Testis (tissue), 3 donors: ENCODE data around the gene THAP8. TPM values are rescaled to one million over a fixed set of nuclear protein-coding genes. Genes with fewer than 3 reads are reported as not detected.

Source experiments
- DNase-seq: peaks from one replicate; pipeline ENCODE4 v3.0.0-alpha.2; 2019
- H3K27ac ChIP-seq, 2 donors: fragments of 200-600 bp; sonication (generic); one replicate each; pipeline ENCODE4 v1.5.1; 2019
- H3K27me3 ChIP-seq: fragments of 200-600 bp; sonication (generic); one replicate; pipeline ENCODE4 v1.5.1; 2019
- H3K36me3 ChIP-seq: fragments of 200-600 bp; sonication (generic); one replicate; pipeline ENCODE4 v1.5.1; 2017; ENCODE audit warnings: low read depth; ENCODE audit errors: missing control alignments
- H3K4me1 ChIP-seq: fragments of 200-600 bp; sonication (generic); one replicate; pipeline ENCODE4 v1.5.1; 2019
- H3K4me3 ChIP-seq, 2 donors: fragments of 200-600 bp; sonication (generic); one replicate each; pipeline ENCODE4 v1.5.1; 2017 to 2019
- H3K9me3 ChIP-seq: fragments of 200-600 bp; sonication (generic); one replicate; pipeline ENCODE4 v1.5.1; 2017
- CTCF ChIP-seq, 3 experiments: fragments of 450-650 bp in 2 of 3; fragments of 200-600 bp in 1 of 3; sonication (generic) in 1 of 3; IDR thresholded peaks; one replicate each; pipeline ENCODE4 v1.5.1; 2016 to 2019; ENCODE audit warnings: antibody characterized with exemption in 3 of 3, mild to moderate bottlenecking in 2 of 3, moderate library complexity in 1 of 3
- POLR2A ChIP-seq: fragments of 450-650 bp; IDR thresholded peaks from one replicate; pipeline ENCODE4 v1.6.1; 2017; ENCODE audit warnings: antibody characterized with exemption, mild to moderate bottlenecking, moderate library complexity
- WGBS, 2 donors: methylation state at CpG; one replicate each; pipeline ENCODE4 v1.1.5; 2018; 5-methylcytosine and 5-hydroxymethylcytosine counted together
- intact Hi-C: fragments of 100-400 bp; cut with DNase I; formaldehyde crosslinking; loops from one replicate; pipeline ENCODE4 v1.15.1; 2023; ENCODE audit warnings: low total_unique reads
- polyA plus RNA-seq: library from polyadenylated mRNA; stranded (reverse); fragments of 350-450 nt; fragmentation: Illumina TruSeq; extraction: RNeasy Lipid Tissue Mini Kit (QIAGEN cat#74804); gene quantifications from one replicate; pipeline ENCODE4 v1.2.3, GENCODE V29; 2014; ENCODE audit warnings: low read depth, low replicate concordance; ENCODE audit not compliant: insufficient read depth
- total RNA-seq, 2 donors: library from RNA; depleted of rRNA; stranded (reverse); fragments of >200 nt; gene quantifications; one replicate each; pipeline ENCODE4 v1.2.3, GENCODE V29; 2016

Gene THAP8
- total and polyA plus RNA-seq, 3 donors from 2014 or later: 25.0 to 34.2 (median 25.8) TPM

- WGBS, 2 donors: 0% methylated on average over 6 to 45 of the region's 97 CpGs
- H3K4me1 ChIP-seq: peaks cover 13% of the 10 kb centered on the region
These were observed 58.8 kb downstream of the THAP8 start, which contains the start of gene SDHAF1 for GRCh38 chr19:35995048-35995993. Gene SDHAF1 (plus strand): TSS chr19:35995188. CDS start chr19:35995275, 87 bp downstream.

GRCh38 chr19:35993923-35994598, 60.0 kb downstream of the THAP8 start:
- no peaks in the 10 kb centered on the region for H3K27me3 ChIP-seq
- H3K4me3 ChIP-seq: peak overlapping the region; percentile 80 to 92
- no peak for TF ChIP-seq CTCF (IDR thresholded peaks at IDR 0.05)
- no peak for TF ChIP-seq POLR2A
- H3K9me3 ChIP-seq: no peaks in the 10 kb centered on the region
- intact Hi-C loops: no loop called here
- WGBS, 2 donors: 15 to 24% methylated on average over 22 to 48 of the region's 49 CpGs
- peaks cover 13% of the 10 kb centered on the region for H3K4me1 ChIP-seq
- DNase-seq: no peak
- no peaks in the 10 kb centered on the region for H3K36me3 ChIP-seq
- H3K27ac ChIP-seq: peak overlapping the region; percentile 59 to 77

More at GRCh38 chr19:35995048-35995993, 58.8 kb downstream of the THAP8 start, which contains the start of gene SDHAF1:
- Histone ChIP-seq H3K27ac (peak within 1 kb of the TSS; percentile 59 to 77), H3K27me3 (no peaks in the 10 kb centered on the region), H3K4me3 (peak within 1 kb of the TSS; percentile 80 to 92), H3K9me3 (no peaks in the 10 kb centered on the region), H3K36me3 (no peaks in the 10 kb centered on the region)
- no peak for TF ChIP-seq CTCF (IDR thresholded peaks at IDR 0.05)
- no peak for TF ChIP-seq POLR2A
- intact Hi-C loops: no loop called here
- DNase-seq: peak; percentile 98

GRCh38 chr19:35992907-35993765, 60.9 kb downstream of the THAP8 start:
- no peaks in the 10 kb centered on the region for H3K27me3 ChIP-seq
- H3K9me3 ChIP-seq: no peaks in the 10 kb centered on the region
- no peak overlapping the region for H3K4me3 ChIP-seq
- TF ChIP-seq POLR2A: no peak
- no peak for TF ChIP-seq CTCF (IDR thresholded peaks at IDR 0.05)
- DNase-seq: no peak
- peaks cover 13% of the 10 kb centered on the region for H3K4me1 ChIP-seq
- intact Hi-C loops: no loop called here
- H3K27ac ChIP-seq: no peak overlapping the region
- no peaks in the 10 kb centered on the region for H3K36me3 ChIP-seq
- WGBS, 2 donors: 82 to 87% methylated on average over 8 of the region's 8 CpGs

GRCh38 chr19:35991731-35992450, 62.2 kb downstream of the THAP8 start:
- no peak for DNase-seq
- H3K36me3 ChIP-seq: no peaks in the 10 kb centered on the region
- 77 to 78% methylated on average over 7 of the region's 7 CpGs for WGBS, 2 donors
- no peaks in the 10 kb centered on the region for H3K27me3 ChIP-seq
- peaks cover 13% of the 10 kb centered on the region for H3K4me1 ChIP-seq
- intact Hi-C loops: no loop called here
- no peak for TF ChIP-seq POLR2A
- TF ChIP-seq CTCF (IDR thresholded peaks at IDR 0.05): no peak
- no peak overlapping the region for H3K27ac ChIP-seq
- H3K4me3 ChIP-seq: no peak overlapping the region
- no peaks in the 10 kb centered on the region for H3K9me3 ChIP-seq
